Measurements from ENCODE around the gene TMEM150B. TPM values are rescaled to one million over a fixed set of nuclear protein-coding genes. Genes with fewer than 3 reads are reported as not detected.
"Not testable (repeated sequence)": the region's sequence is repeated elsewhere in the genome, so short reads cannot be mapped to it uniquely, and the experiment has no call there.

Gene TMEM150B
- total RNA-seq, 2 donors from 2014 or later: 0.73 to 0.95 TPM

DNA sequence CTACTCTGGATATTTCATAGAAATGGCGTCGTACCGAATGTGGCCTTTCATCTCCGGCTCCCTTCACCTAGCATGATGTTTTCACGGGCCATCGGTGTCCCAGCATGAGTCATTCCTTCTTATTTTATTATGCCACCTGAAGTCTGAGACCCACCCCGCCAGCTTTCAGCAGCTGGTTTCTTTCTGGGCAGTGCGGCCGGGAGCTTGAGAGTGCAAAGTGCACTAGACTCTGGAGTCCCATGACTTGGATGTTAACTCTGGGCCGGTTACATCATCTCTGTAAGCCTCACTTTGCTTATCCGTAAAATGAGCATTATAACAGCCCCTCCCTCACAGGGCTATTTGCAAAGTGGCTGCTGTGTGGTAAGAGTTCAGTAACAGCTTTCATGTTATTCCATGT lies 8.7 kb upstream of the TMEM150B start:
- 91 to 92% methylated on average over 10 to 11 of the region's 11 CpGs for WGBS, 2 experiments (ENCODE audit: insufficient coverage in 1 of 2, insufficient read length in 1 of 2)
- Mint-ChIP-seq H3K27me3 (ENCODE audit: insufficient read depth) (peaks cover 10% of the 10 kb centered on the region), H3K36me3 (ENCODE audit: low read depth) (no peaks in the 10 kb centered on the region), H3K27ac (no peak overlapping the region), H3K9me3 (no peaks in the 10 kb centered on the region), H3K4me1 (peaks cover 5% of the 10 kb centered on the region), H3K4me3 (no peak overlapping the region)
- Histone ChIP-seq H3K36me3 (ENCODE audit: control insufficient read depth, insufficient read depth, low read length) (no peaks in the 10 kb centered on the region), H3K9me3 (ENCODE audit: control insufficient read depth, low read length) (no peaks in the 10 kb centered on the region), H3K9ac (ENCODE audit: extremely low read depth, low read length, poor library complexity, severe bottlenecking) (no peak overlapping the region), H3K4me1 (ENCODE audit: control insufficient read depth, insufficient read depth, low read length) (no peaks in the 10 kb centered on the region), H3K4me3 (ENCODE audit: low read length) (no peak overlapping the region), H3K27me3 (ENCODE audit: control insufficient read depth, insufficient read depth, low read length, poor library complexity, severe bottlenecking) (no peaks in the 10 kb centered on the region), H3K27ac (ENCODE audit: low read depth, low read length) (no peak overlapping the region)
- TF ChIP-seq, protein P1, sequence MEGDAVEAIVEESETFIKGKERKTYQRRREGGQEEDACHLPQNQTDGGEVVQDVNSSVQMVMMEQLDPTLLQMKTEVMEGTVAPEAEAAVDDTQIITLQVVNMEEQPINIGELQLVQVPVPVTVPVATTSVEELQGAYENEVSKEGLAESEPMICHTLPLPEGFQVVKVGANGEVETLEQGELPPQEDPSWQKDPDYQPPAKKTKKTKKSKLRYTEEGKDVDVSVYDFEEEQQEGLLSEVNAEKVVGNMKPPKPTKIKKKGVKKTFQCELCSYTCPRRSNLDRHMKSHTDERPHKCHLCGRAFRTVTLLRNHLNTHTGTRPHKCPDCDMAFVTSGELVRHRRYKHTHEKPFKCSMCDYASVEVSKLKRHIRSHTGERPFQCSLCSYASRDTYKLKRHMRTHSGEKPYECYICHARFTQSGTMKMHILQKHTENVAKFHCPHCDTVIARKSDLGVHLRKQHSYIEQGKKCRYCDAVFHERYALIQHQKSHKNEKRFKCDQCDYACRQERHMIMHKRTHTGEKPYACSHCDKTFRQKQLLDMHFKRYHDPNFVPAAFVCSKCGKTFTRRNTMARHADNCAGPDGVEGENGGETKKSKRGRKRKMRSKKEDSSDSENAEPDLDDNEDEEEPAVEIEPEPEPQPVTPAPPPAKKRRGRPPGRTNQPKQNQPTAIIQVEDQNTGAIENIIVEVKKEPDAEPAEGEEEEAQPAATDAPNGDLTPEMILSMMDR (conservative IDR thresholded peaks at IDR 0.05): no peak
- peak; percentile 45 for DNase-seq

- H3K9me3 ChIP-seq (ENCODE audit: control insufficient read depth, low read length); H3K4me1 ChIP-seq (ENCODE audit: control insufficient read depth, insufficient read depth, low read length); H3K9ac ChIP-seq (ENCODE audit: extremely low read depth, low read length, poor library complexity, severe bottlenecking); H3K27ac ChIP-seq (ENCODE audit: low read depth, low read length); H3K27me3 Mint-ChIP-seq (ENCODE audit: insufficient read depth); H3K27me3 ChIP-seq (ENCODE audit: control insufficient read depth, insufficient read depth, low read length, poor library complexity, severe bottlenecking); H3K27ac Mint-ChIP-seq; H3K36me3 Mint-ChIP-seq (ENCODE audit: low read depth); H3K4me1 Mint-ChIP-seq; DNase-seq; H3K36me3 ChIP-seq (ENCODE audit: control insufficient read depth, insufficient read depth, low read length); H3K4me3 Mint-ChIP-seq; H3K4me3 ChIP-seq (ENCODE audit: low read length); H3K9me3 Mint-ChIP-seq: not testable (repeated sequence)
- 89 to 97% methylated on average over 6 of the region's 6 CpGs for WGBS, 2 experiments (ENCODE audit: insufficient coverage in 1 of 2, insufficient read length in 1 of 2)
Observed at GRCh38 chr19:55329791-55330190, 4.7 kb upstream of the TMEM150B start.

DNA sequence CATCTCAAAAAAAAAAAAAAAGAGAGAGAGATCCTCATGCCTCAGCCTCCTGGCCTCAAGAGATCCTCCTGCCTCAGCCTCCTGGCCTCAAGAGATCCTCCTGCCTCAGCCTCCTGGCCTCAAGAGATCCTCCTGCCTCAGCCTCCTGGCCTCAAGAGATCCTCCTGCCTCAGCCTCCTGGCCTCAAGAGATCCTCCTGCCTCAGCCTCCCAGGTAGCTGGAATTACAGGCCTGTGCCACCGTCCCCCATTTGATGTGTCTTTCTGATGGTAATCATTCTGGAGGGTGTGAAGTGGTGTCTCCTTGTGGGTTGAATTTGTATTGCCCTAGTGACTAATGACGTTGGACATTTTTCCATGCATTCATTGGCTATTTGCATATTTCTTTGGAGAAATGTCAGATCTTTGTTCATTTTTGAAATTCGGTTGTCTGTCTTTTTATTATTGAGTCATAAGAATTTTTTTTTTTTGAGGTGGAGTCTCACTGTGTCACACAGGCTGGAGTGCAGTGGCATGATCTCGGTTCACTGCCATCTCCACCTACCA lies 3.7 kb upstream of the TMEM150B start:
- not testable (repeated sequence) for H3K27me3 ChIP-seq (ENCODE audit: control insufficient read depth, insufficient read depth, low read length, poor library complexity, severe bottlenecking); H3K27ac ChIP-seq (ENCODE audit: low read depth, low read length); H3K27ac Mint-ChIP-seq; H3K36me3 Mint-ChIP-seq (ENCODE audit: low read depth); H3K4me1 ChIP-seq (ENCODE audit: control insufficient read depth, insufficient read depth, low read length); H3K27me3 Mint-ChIP-seq (ENCODE audit: insufficient read depth); H3K9ac ChIP-seq (ENCODE audit: extremely low read depth, low read length, poor library complexity, severe bottlenecking); H3K4me1 Mint-ChIP-seq; DNase-seq; H3K9me3 ChIP-seq (ENCODE audit: control insufficient read depth, low read length); H3K9me3 Mint-ChIP-seq; H3K36me3 ChIP-seq (ENCODE audit: control insufficient read depth, insufficient read depth, low read length); H3K4me3 Mint-ChIP-seq; H3K4me3 ChIP-seq (ENCODE audit: low read length)
- WGBS, 2 experiments (ENCODE audit: insufficient coverage in 1 of 2, insufficient read length in 1 of 2): 88% methylated on average over 3 to 4 of the region's 4 CpGs

DNA sequence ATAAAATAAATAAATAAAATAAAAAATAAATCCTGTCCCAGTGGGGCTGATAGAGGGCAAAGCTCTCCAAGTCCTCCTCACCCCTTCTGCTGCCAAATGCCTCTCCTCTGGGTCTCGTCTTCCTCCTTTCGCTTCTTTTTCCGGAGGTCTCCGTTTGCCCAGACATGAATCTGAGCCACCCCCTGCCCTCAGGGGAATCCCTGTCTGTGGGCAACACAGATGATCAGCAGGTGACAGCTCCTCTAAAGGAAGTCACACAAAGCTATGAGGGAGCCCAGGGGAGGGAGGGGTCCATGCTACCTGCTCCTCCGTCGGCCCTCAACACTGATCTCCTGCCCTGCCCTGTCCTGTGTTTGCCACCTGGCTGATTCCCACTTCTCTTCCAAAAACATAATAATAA lies 479 bp downstream of the TMEM150B start:
- TF ChIP-seq, protein P1 (conservative IDR thresholded peaks at IDR 0.05): no peak
- Histone ChIP-seq H3K9ac (ENCODE audit: extremely low read depth, low read length, poor library complexity, severe bottlenecking) (no peak overlapping the region), H3K27ac (ENCODE audit: low read depth, low read length) (no peak overlapping the region), H3K36me3 (ENCODE audit: control insufficient read depth, insufficient read depth, low read length) (no peaks in the 10 kb centered on the region), H3K4me1 (ENCODE audit: control insufficient read depth, insufficient read depth, low read length) (peaks cover 8% of the 10 kb centered on the region), H3K9me3 (ENCODE audit: control insufficient read depth, low read length) (no peaks in the 10 kb centered on the region), H3K27me3 (ENCODE audit: control insufficient read depth, insufficient read depth, low read length, poor library complexity, severe bottlenecking) (no peaks in the 10 kb centered on the region), H3K4me3 (ENCODE audit: low read length) (no peak overlapping the region)
- peak; percentile 38 for DNase-seq
- Mint-ChIP-seq H3K4me3 (no peak overlapping the region), H3K9me3 (no peaks in the 10 kb centered on the region), H3K4me1 (peaks cover 24% of the 10 kb centered on the region), H3K36me3 (ENCODE audit: low read depth) (no peaks in the 10 kb centered on the region), H3K27ac (no peak overlapping the region), H3K27me3 (ENCODE audit: insufficient read depth) (peaks cover 4% of the 10 kb centered on the region)
- WGBS, 2 experiments (ENCODE audit: insufficient coverage in 1 of 2, insufficient read length in 1 of 2): 87 to 96% methylated on average over 3 to 6 of the region's 6 CpGs
